Tibial nerve (tissue), 3 donors: Measurements from ENCODE around the gene MLX.

Experiments
- POLR2A ChIP-seq, 2 donors: fragments of 450-650 bp; IDR thresholded peaks; one replicate each; pipeline ENCODE4 v1.6.1; 2017; ENCODE audit warnings: antibody characterized with exemption in 2 of 2, mild to moderate bottlenecking in 2 of 2, moderate library complexity in 2 of 2
- TF ChIP-seq, protein P1 (sequence below), 5 experiments: fragments of 200-600 bp in 3 of 5; fragments of 450-650 bp in 2 of 5; sonication (generic) in 3 of 5; IDR thresholded peaks; one replicate each; pipeline ENCODE4 v1.5.1; 2016 to 2019; ENCODE audit warnings: antibody characterized with exemption in 5 of 5, mild to moderate bottlenecking in 3 of 5, moderate library complexity in 2 of 5

- TF ChIP-seq, protein P1, sequence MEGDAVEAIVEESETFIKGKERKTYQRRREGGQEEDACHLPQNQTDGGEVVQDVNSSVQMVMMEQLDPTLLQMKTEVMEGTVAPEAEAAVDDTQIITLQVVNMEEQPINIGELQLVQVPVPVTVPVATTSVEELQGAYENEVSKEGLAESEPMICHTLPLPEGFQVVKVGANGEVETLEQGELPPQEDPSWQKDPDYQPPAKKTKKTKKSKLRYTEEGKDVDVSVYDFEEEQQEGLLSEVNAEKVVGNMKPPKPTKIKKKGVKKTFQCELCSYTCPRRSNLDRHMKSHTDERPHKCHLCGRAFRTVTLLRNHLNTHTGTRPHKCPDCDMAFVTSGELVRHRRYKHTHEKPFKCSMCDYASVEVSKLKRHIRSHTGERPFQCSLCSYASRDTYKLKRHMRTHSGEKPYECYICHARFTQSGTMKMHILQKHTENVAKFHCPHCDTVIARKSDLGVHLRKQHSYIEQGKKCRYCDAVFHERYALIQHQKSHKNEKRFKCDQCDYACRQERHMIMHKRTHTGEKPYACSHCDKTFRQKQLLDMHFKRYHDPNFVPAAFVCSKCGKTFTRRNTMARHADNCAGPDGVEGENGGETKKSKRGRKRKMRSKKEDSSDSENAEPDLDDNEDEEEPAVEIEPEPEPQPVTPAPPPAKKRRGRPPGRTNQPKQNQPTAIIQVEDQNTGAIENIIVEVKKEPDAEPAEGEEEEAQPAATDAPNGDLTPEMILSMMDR (IDR thresholded peaks at IDR 0.05) = no peak
- no peak for TF ChIP-seq POLR2A (IDR thresholded peaks at IDR 0.05)
Observed at GRCh38 chr17:42590886-42591285, 24.0 kb downstream of the MLX start.
